ENCODE measurements around the gene INTS3.

- TF ChIP-seq MEIS1 (CRISPR knock-in tag; IDR thresholded peaks at IDR 0.05; ENCODE audit: borderline replicate concordance) (no peak), ZNF629 (tag by site-specific recombination; IDR thresholded peaks at IDR 0.05) (no peak), ZNF174 (tag by site-specific recombination; IDR thresholded peaks at IDR 0.05) (no peak), ZNF433 (tag by site-specific recombination; IDR thresholded peaks at IDR 0.05; ENCODE audit: low read depth) (no peak), CTCF (tag by site-specific recombination; IDR thresholded peaks at IDR 0.05) (no peak), YY1 (tag by site-specific recombination; IDR thresholded peaks at IDR 0.05) (no peak), ZNF157 (tag by site-specific recombination; IDR thresholded peaks at IDR 0.05) (no peak), ZFP37 (tag by site-specific recombination; IDR thresholded peaks at IDR 0.05) (no peak), ZNF639 (tag by site-specific recombination; IDR thresholded peaks at IDR 0.05) (no peak), ZNF558 (tag by site-specific recombination; IDR thresholded peaks at IDR 0.05) (no peak), ZNF292 (tag by site-specific recombination; IDR thresholded peaks at IDR 0.05; ENCODE audit: borderline replicate concordance, low read depth) (no peak), ZNF707 (tag by site-specific recombination; IDR thresholded peaks at IDR 0.05) (no peak), ZNF302 (tag by site-specific recombination; IDR thresholded peaks at IDR 0.05; ENCODE audit: low read depth) (no peak)
Observed at GRCh38 chr1:153773096-153773921, 45.5 kb downstream of the INTS3 start.
